GM18951 (cell line): Measurements from ENCODE around the gene GALNT7.

Source experiments
- POLR2A ChIP-seq: IDR thresholded peaks from 4 replicates; pipeline ENCODE4 v1.6.1; 2011; ENCODE audit warnings: mild to moderate bottlenecking; ENCODE audit not compliant: insufficient read length, insufficient read depth; ENCODE audit errors: extremely low read depth
- in situ Hi-C: fragments of 300-500 bp; cut with MboI; formaldehyde crosslinking; loops from one replicate; pipeline ENCODE4 v1.12.0; 2022; ENCODE audit warnings: low sequenced_read_pairs, mixed read lengths, inconsistent platforms; ENCODE audit not compliant: unreplicated experiment

The GALNT7 gene

GRCh38 chr4:173258866-173259265, 90.3 kb downstream of the GALNT7 start:
- in situ Hi-C loops = loop anchor here (5.0 kb wide), 1 partner anchor 242 kb away; no protein-coding TSS in a partner anchor
- TF ChIP-seq POLR2A = no peak

- TF ChIP-seq POLR2A = no peak
- in situ Hi-C loops = loop anchor here (5.0 kb wide), 1 partner anchor 242 kb away; no protein-coding TSS in a partner anchor
Measured at GRCh38 chr4:173259310-173259709, 90.7 kb downstream of the GALNT7 start.

GRCh38 chr4:173261052-173261451, 92.4 kb downstream of the GALNT7 start:
- no peak for TF ChIP-seq POLR2A
- in situ Hi-C loops = no loop called here

GRCh38 chr4:173262375-173262774, 93.8 kb downstream of the GALNT7 start:
- no peak for TF ChIP-seq POLR2A
- in situ Hi-C loops = no loop called here

GRCh38 chr4:173264245-173264644, 95.6 kb downstream of the GALNT7 start:
- no peak for TF ChIP-seq POLR2A
- in situ Hi-C loops = no loop called here

GRCh38 chr4:173264684-173265185, 96.1 kb downstream of the GALNT7 start:
- TF ChIP-seq POLR2A = no peak
- in situ Hi-C loops = no loop called here

- TF ChIP-seq POLR2A = no peak
Measured at GRCh38 chr4:173265751-173266150, 97.1 kb downstream of the GALNT7 start.

GRCh38 chr4:173267711-173268110, 99.1 kb downstream of the GALNT7 start:
- in situ Hi-C loops = no loop called here
- no peak for TF ChIP-seq POLR2A

More at GRCh38 chr4:173265751-173266150, 97.1 kb downstream of the GALNT7 start:
- in situ Hi-C loops = no loop called here

GRCh38 chr4:173269280-173269679, 100.7 kb downstream of the GALNT7 start:
- in situ Hi-C loops = no loop called here
- TF ChIP-seq POLR2A = no peak

GRCh38 chr4:173270312-173271027, 101.9 kb downstream of the GALNT7 start:
- no peak for TF ChIP-seq POLR2A
- in situ Hi-C loops = no loop called here

- in situ Hi-C loops = no loop called here
- TF ChIP-seq POLR2A = no peak
Measured at GRCh38 chr4:173272314-173272713, 103.7 kb downstream of the GALNT7 start.

- in situ Hi-C loops = no loop called here
- no peak for TF ChIP-seq POLR2A
Measured at GRCh38 chr4:173272996-173273395, 104.4 kb downstream of the GALNT7 start.

- in situ Hi-C loops = no loop called here
- no peak for TF ChIP-seq POLR2A
Measured at GRCh38 chr4:173273941-173274340, 105.3 kb downstream of the GALNT7 start.

- no peak for TF ChIP-seq POLR2A
- in situ Hi-C loops = no loop called here
Measured at GRCh38 chr4:173274744-173275143, 106.1 kb downstream of the GALNT7 start.
